ENCODE data around the gene FBXL17.

Gene FBXL17

GRCh38 chr5:107950776-107951175 lies 431.1 kb downstream of the FBXL17 start:
- no peak for DNase-seq (ENCODE audit: low spot score)

- no peak for DNase-seq (ENCODE audit: low spot score)
Measured at GRCh38 chr5:107949688-107950341, 432.1 kb downstream of the FBXL17 start.

GRCh38 chr5:107948377-107948776 lies 433.5 kb downstream of the FBXL17 start:
- DNase-seq (ENCODE audit: low spot score) = no peak

- DNase-seq (ENCODE audit: low spot score) = no peak
Measured at GRCh38 chr5:107945061-107945460, 436.8 kb downstream of the FBXL17 start.

GRCh38 chr5:107943923-107944322 lies 438.0 kb downstream of the FBXL17 start:
- no peak for DNase-seq (ENCODE audit: low spot score)

DNA sequence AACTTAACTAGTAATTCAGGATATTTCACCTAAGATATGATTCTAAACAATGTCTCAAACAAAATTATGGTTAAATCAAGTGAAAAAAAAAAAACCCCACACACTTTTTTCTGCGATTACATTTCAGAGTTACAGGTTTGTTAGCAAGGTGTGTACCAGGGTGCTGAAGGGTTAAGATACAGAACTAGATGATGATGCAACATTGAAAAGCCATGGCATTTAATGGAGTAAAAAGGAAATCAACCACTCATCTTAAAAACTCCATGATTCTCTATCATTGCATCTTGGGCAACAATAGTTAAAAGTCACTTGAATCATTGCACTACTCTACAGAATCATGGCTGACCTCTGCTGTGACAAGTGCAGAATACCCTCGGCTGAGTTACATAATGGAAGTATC lies 440.9 kb downstream of the FBXL17 start:
- no peak for DNase-seq (ENCODE audit: low spot score)

DNA sequence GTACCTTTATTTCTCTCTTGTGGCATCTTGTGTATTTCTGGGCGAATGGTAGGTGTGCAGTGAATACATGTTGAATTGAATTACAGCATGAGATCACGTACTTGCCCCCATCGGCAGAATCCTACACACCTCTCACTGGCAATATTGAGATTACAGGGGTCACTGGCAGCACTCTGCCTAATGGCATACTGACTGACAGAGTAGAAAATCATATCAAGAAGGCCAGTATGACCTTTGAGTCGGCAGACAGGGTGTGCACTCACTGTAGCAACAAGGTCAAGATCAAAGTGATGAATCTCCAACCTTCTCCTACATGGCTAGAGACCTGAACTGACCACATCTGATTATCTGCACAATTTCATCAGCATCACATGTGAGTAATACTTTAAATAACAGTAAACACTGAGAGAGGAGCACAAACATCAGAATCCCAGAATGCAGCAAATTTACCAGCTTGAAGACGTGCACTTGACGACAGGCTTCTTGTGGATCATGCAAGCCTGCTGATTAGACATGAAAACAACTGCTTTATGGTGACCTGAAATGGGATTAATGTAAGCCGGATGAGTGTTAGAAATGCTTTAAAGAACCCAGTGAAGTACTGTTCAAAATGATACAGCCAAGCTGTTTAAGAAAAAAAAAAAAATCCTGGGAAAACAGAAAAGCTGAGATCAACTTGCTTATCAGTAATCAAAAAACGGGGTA lies 444.1 kb downstream of the FBXL17 start:
- no peak for DNase-seq (ENCODE audit: low spot score)

DNA sequence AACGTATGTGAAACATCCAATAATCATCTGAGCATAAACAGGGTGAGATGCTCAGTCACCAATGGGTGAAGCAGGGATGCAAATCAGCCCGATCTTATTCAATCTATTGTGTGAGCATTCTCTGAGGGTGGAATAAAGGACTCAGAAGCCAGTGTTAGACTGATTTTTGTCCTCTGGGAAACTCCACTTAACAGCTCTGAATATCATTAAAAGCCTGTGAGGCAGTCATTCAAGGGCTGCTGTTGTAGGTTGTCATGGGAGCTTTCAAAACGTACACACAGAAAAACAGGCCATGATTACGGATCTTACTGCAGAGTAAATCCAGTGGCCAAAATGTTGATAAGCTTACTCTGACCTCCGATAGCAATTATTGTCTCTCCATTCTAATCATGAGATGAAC lies 444.7 kb downstream of the FBXL17 start:
- no peak for DNase-seq (ENCODE audit: low spot score)

DNA sequence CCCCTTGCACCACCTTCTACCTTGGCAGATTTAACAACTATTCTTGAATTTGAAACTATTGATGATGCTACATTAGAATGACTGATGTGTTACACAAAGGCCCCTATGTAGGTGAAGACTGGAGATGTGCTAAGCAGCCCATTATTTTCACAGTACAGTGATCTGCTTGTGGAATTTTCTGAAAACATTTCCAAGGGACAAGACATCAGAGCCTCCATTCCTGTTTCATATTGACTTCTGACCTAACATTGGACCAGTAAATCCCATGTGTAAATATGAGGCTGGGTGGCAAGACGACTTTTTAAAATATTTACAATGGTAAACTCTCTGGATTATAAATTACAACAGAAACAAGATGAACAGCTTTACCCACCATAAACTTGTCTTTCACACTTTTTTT lies 445.4 kb downstream of the FBXL17 start:
- no peak for DNase-seq (ENCODE audit: low spot score)

- DNase-seq (ENCODE audit: low spot score) = no peak
Measured at GRCh38 chr5:107935645-107936044, 446.3 kb downstream of the FBXL17 start.

GRCh38 chr5:107933326-107933725 lies 448.6 kb downstream of the FBXL17 start:
- DNase-seq (ENCODE audit: low spot score) = no peak

GRCh38 chr5:107930891-107931290 lies 451.0 kb downstream of the FBXL17 start:
- DNase-seq (ENCODE audit: low spot score) = no peak

DNA sequence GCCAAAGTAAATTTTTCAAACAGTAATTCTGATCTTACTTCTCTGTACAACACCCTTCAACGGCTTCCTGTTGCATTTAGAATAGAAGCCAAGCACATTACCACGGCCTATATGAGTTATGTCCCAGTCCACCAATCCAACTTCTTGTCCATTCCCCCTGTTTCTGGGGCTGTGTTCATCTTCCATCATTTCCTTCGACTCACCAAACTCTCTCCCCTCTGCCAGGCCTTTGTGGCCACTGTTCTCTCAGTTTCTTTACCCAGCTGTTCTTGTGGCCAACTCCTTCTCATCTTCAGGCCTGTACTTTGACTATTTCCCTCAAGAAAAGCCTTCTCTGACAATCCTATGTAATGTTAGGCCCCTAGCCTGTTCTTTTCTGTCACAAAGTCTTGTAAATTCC lies 451.8 kb downstream of the FBXL17 start:
- no peak for DNase-seq (ENCODE audit: low spot score)

DNA sequence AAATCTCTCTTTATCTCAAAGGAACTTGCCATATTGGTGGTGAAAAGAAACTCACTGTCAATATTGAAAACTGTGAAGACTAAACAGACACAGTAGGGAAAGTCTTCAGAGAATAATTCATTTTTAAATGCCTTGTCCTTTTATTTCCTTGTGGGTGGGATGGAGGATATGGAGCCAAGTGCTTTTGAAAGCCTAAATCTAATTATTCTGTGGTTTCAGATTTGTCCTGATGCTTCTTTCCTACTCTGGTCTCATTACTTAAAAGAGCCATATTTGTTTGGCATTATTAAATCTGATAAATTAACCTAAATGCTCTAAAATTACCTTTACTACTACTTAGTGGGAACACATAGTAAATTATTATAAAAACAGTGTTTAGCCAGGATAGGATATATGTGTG lies 452.8 kb downstream of the FBXL17 start:
- no peak for DNase-seq (ENCODE audit: low spot score)

GRCh38 chr5:107926121-107926520 lies 455.8 kb downstream of the FBXL17 start:
- DNase-seq (ENCODE audit: low spot score) = no peak

DNA sequence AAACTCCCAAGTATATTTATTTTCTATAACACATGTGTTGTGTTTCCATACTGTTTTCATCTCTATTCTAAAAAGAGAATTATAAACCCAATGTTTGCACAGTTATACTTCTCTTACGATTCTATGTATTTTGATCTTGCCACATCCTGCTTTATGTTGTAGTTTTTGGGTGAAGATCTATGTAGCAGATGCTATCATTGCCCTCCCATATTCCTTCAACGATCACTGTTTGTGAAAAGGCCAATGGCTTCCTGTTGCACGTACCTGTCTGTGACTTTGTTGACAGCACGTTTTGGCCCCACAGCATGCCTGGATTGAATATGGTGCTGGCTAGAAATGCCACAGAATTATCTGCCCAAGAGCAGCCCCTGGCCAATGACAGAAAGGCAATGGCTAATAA lies 456.7 kb downstream of the FBXL17 start:
- DNase-seq (ENCODE audit: low spot score) = no peak

DNA sequence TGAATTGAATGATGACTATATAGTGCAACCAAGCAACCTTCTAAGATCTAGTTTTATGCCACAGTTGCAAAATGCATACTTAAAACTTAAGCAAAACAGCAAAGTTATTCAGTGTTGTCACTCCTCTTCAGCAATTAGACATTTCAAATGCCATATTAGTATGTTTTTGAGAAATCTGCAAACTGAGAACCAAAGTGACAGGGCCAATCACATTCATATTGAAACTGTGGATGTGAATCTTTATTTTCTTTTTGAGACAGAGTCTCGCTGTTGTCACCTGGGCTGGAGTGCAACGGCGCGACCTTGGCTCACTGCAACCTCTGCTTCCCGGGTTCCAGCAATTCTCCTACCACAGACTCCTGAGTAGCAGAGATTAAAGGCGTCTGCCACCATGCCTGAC lies 461.9 kb downstream of the FBXL17 start:
- DNase-seq (ENCODE audit: low spot score) = no peak

DNA sequence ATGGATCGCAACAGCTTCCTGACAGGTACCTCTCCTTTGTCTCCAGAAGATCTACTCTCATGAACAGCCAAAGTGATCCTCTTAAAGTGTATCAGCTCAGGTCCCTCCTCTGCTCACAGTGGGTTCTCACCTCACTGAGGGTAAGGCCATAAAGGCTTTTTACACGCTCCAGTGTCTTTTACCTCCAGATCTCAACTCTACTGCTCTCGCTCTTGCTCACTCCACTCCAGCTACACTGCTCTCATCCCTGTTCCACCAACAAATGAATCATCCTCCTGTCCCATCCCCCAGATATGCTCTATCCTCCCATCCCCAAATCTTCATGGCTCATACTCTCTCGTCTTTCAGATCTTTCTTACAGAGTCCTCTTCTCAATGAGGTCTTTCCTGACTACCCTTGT lies 462.5 kb downstream of the FBXL17 start:
- no peak for DNase-seq (ENCODE audit: low spot score)

DNA sequence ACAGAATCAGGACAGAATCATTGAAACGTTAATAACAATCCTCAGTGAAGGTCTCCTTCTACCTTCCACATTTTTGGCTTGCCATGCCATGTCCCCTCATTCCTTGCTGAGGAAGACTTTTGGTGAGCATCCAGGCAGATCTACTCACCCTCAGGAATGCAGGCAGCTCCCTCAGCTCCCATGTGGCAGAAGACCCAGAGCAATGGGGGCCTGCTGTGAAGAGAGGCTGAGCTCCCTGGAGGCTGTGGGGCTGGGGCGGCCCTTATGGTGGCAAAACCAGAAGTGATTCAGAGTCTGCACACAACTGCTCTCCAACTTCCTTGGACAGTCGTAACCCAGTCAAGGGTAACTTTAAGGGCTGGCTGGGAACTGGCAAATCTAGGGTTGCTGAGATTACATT lies 463.9 kb downstream of the FBXL17 start:
- DNase-seq (ENCODE audit: low spot score) = no peak

GRCh38 chr5:107916731-107917725 lies 464.9 kb downstream of the FBXL17 start:
- no peak for DNase-seq (ENCODE audit: low spot score)

DNA sequence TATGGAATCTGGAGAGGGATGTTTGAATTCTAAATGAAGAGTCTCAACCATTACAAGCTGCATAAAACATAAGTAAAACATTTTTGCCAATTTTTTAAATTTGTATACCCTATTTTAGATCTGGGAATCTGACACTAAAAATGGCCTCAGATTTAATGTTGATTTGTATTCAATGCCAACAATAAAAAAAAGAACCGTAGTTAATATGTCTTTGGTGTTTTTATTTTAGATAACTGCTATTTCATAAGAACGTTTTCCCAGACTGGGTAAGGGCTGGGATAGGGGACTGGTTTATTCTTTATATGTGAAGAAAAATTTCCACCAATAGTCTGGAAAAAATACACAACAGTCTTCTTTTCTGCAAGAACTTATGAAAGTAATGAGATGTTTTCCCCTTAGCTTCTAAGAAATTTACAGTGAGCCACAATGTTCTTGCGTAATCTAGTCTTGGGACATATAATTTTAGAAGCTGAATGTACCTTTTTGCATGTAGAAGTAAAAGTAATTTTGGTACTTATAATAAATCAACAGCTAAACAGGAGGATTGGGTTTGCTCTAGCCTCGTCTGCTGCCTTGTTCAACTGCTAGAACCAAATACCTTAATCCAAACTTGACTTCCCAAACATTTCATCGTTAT lies 466.6 kb downstream of the FBXL17 start:
- DNase-seq (ENCODE audit: low spot score) = no peak

- no peak for DNase-seq (ENCODE audit: low spot score)
Measured at GRCh38 chr5:107913494-107913893, 468.4 kb downstream of the FBXL17 start.

Measured in kidney capillary endothelial cell (primary cell).